ENCODE data around the gene DDB1.

The DDB1 gene

DNA sequence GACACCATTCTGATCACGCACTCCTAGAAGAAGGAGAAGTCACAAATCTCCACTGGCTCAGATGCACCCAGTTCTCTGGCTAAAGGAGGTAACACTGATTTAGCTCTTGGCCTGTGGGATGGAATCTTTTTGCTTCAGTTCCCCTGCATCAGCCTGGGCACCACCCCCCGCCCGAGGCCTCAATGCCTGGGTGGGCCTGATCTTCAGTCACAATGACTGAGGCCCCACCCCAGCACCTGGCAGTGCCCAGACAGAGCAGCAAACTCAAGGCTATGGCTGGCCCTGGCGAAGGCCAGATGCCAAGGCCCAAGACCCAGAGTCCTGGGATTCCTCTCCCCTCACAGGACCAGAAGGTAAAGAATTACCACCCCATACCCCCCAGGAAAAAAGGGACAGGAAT is 23.8 kb upstream of the DDB1 start:
- no peak overlapping the region for H3K4me3 ChIP-seq (ENCODE audit: control insufficient read depth, low read depth, low read length)
- no peak for TF ChIP-seq CTCF (IDR thresholded peaks at IDR 0.05; ENCODE audit: control insufficient read depth, insufficient read depth, low read depth, low read length, missing control alignments)
- DNase-seq (ENCODE audit: low read depth): no peak

DNA sequence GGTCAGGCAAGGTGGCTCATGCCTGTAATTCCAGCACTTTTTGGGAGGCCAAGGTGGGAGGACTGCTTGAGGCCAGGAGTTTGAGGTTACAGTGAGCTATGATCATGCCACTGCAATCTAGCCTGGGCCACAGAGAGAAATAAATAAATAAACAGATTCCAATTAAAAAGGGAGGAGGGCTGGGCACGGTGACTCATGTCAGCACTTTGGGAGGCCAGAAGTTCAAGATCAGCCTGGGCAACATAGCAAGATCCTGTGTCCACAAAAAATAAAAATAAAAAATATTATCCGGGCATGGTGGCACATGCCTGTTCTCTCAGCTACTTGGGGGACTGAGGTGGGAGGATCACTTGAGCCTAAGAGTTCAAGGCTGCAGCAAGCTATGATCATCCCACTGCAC is 21.3 kb upstream of the DDB1 start:
- DNase-seq (ENCODE audit: low read depth): no peak
- TF ChIP-seq CTCF (IDR thresholded peaks at IDR 0.05; ENCODE audit: control insufficient read depth, insufficient read depth, low read depth, low read length, missing control alignments): no peak
- H3K4me3 ChIP-seq (ENCODE audit: control insufficient read depth, low read depth, low read length): no peak overlapping the region

- DNase-seq (ENCODE audit: low read depth): no peak
- H3K4me3 ChIP-seq (ENCODE audit: control insufficient read depth, low read depth, low read length): no peak overlapping the region
- TF ChIP-seq CTCF (IDR thresholded peaks at IDR 0.05; ENCODE audit: control insufficient read depth, insufficient read depth, low read depth, low read length, missing control alignments): no peak
Measured at GRCh38 chr11:61353131-61354067, 20.5 kb upstream of the DDB1 start.

DNA sequence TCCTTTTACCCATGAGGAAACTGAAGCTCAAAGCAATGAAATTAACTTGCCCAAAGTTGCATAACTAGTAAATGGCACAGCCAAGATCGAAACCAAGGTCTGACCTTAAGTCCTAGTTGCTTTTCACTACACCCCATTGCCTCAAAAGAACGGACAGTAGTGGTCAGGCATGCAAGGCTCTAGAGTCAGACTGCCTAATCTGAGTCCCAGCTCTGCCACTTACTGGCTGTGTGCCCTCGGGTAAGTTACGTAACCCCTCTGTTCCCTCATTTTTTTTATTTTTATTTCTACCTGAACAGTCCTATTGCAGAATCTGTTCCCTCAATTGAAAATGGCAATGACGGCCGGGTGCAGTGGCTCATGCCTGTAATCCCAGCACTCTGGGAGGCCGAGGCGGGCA is 19.1 kb upstream of the DDB1 start:
- H3K4me3 ChIP-seq (ENCODE audit: control insufficient read depth, low read depth, low read length): no peak overlapping the region
- DNase-seq (ENCODE audit: low read depth): no peak
- TF ChIP-seq CTCF (IDR thresholded peaks at IDR 0.05; ENCODE audit: control insufficient read depth, insufficient read depth, low read depth, low read length, missing control alignments): no peak

- no peak for TF ChIP-seq CTCF (IDR thresholded peaks at IDR 0.05; ENCODE audit: control insufficient read depth, insufficient read depth, low read depth, low read length, missing control alignments)
- H3K4me3 ChIP-seq (ENCODE audit: control insufficient read depth, low read depth, low read length): no peak overlapping the region
- no peak for DNase-seq (ENCODE audit: low read depth)
Measured at GRCh38 chr11:61350803-61351202, 17.9 kb upstream of the DDB1 start.

- H3K4me3 ChIP-seq (ENCODE audit: control insufficient read depth, low read depth, low read length): no peak overlapping the region
- no peak for DNase-seq (ENCODE audit: low read depth)
- no peak for TF ChIP-seq CTCF (IDR thresholded peaks at IDR 0.05; ENCODE audit: control insufficient read depth, insufficient read depth, low read depth, low read length, missing control alignments)
Measured at GRCh38 chr11:61350336-61350735, 17.4 kb upstream of the DDB1 start.
